GM12878 (cell line): ENCODE measurements around the gene NBPF1. TPM values are rescaled to one million over a fixed set of nuclear protein-coding genes. Genes with fewer than 3 reads are reported as not detected.
"Not testable (repeated sequence)": the region's sequence is repeated elsewhere in the genome, so short reads cannot be mapped to it uniquely, and the experiment has no call there.

Experiments used
- ATAC-seq: fragments of 200-7000 bp; cut with Tn5 transposase; 3 replicates; pipeline ENCODE4 v1.9.1; 2020; ENCODE audit warnings: mild to moderate bottlenecking, moderate library complexity
- BruUV-seq: library from RNA; stranded (reverse); fragments of 400-500 nt; replicated peaks from 2 replicates; lab custom pipeline; 2021; lab: Mats Ljungman, UMichigan
- CTCF ChIA-PET: fragments of 300-600 bp; sonication (Branson Sonifier 250); formaldehyde crosslinking; extraction: SDS; loops from one replicate; lab custom pipeline; 2021; ENCODE audit warnings: inconsistent platforms; lab: Yijun Ruan, JAX
- POLR2A ChIA-PET: fragments of 350-600 bp; formaldehyde crosslinking; extraction: SDS; loops from one replicate; lab custom pipeline; 2021; ENCODE audit warnings: inconsistent platforms; lab: Charles Lee
- RAD21 ChIA-PET: fragments of 300-600 bp; sonication (Branson Sonifier 250); formaldehyde crosslinking; loops from one replicate; lab custom pipeline; 2023; ENCODE audit warnings: antibody characterized with exemption; ENCODE audit not compliant: unreplicated experiment; lab: Charles Lee
- SMC1A ChIA-PET: fragments of 300-600 bp; sonication (Branson Sonifier 250); formaldehyde crosslinking; loops from one replicate; lab custom pipeline; 2023; ENCODE audit not compliant: unreplicated experiment, uncharacterized antibody; lab: Charles Lee
- DNase-seq: peaks from one replicate; pipeline ENCODE4 v3.0.0-alpha.2; 2011; ENCODE audit warnings: low read depth, low spot score
- FAIRE-seq: peaks from 3 replicates; lab custom pipeline; 2011; peaks lifted over from hg19 to GRCh38; lab: Jason Lieb, UNC
- H2AFZ ChIP-seq: 2 replicates; pipeline ENCODE4 v1.6.0; 2011; ENCODE audit warnings: low read depth, low read length, control low read depth; ENCODE audit not compliant: control insufficient read depth
- H3K27ac ChIP-seq: 2 replicates; pipeline ENCODE4 v1.5.1; 2011; ENCODE audit warnings: control low read depth; ENCODE audit not compliant: control insufficient read depth, insufficient read depth
- H3K27me3 ChIP-seq, 2 experiments: replicated peaks in 1 of 2; 2 replicates each; pipeline versions ENCODE4 v1.6.0 to v1.6.1; 2011; ENCODE audit warnings: low read length in 1 of 2; ENCODE audit not compliant: control insufficient read depth in 2 of 2, insufficient read depth in 2 of 2
- H3K36me3 ChIP-seq, 2 experiments: 2 replicates each; pipeline ENCODE4 v1.5.1; 2011; ENCODE audit warnings: low read length in 1 of 2; ENCODE audit not compliant: control insufficient read depth in 2 of 2, insufficient read depth in 2 of 2
- H3K4me1 ChIP-seq: 2 replicates; pipeline ENCODE4 v1.6.1; 2011; ENCODE audit warnings: mild to moderate bottlenecking, low read length, moderate library complexity, mixed read lengths; ENCODE audit not compliant: control insufficient read depth, insufficient read depth
- H3K4me2 ChIP-seq: 2 replicates; pipeline ENCODE4 v1.6.0; 2011; ENCODE audit warnings: control low read depth; ENCODE audit not compliant: control insufficient read depth, insufficient read depth
- H3K4me3 ChIP-seq: fragments of 200-600 bp; sonication (generic); 2 replicates; pipeline ENCODE4 v1.5.1; 2016
- H3K79me2 ChIP-seq: 2 replicates; pipeline ENCODE4 v1.6.0; 2011; ENCODE audit warnings: low read length; ENCODE audit not compliant: control insufficient read depth, insufficient read depth
- H3K9ac ChIP-seq: 2 replicates; pipeline ENCODE4 v1.8.0; 2011; ENCODE audit warnings: low read length, control low read depth, mixed read lengths; ENCODE audit not compliant: control insufficient read depth, insufficient read depth
- H3K9me3 ChIP-seq: replicated peaks from 3 replicates; pipeline ENCODE4 v1.5.1; 2011; ENCODE audit warnings: mild to moderate bottlenecking, low read length; ENCODE audit not compliant: control insufficient read depth, insufficient read depth
- H4K20me1 ChIP-seq: 2 replicates; pipeline ENCODE4 v1.6.0; 2011; ENCODE audit not compliant: control insufficient read depth, insufficient read depth
- WGBS: methylation state at CpG from one replicate; pipeline ENCODE4 v1.1.6; 2016; ENCODE audit warnings: low lambda C conversion rate; ENCODE audit not compliant: insufficient replicate concordance, insufficient coverage; ENCODE audit errors: missing lambda C conversion rate; 5-methylcytosine and 5-hydroxymethylcytosine counted together
- in situ Hi-C: fragments of 300-500 bp; cut with MboI; formaldehyde crosslinking; loops from 9 replicates; pipeline ENCODE4 v1.14.3; 2018; ENCODE audit warnings: mixed read lengths
- intact Hi-C: fragments of 100-400 bp; cut with micrococcal nuclease; formaldehyde crosslinking; loops from one replicate; pipeline ENCODE4 v1.14.2; 2022; ENCODE audit not compliant: unreplicated experiment
- polyA plus RNA-seq, 11 experiments: library from polyadenylated mRNA; depleted of rRNA in 4 of 11; unstranded in 6 of 11; stranded (reverse) in 5 of 11; fragments of >200 nt; fragmentation: Nextera tagmentation in 4 of 11; fragmentation: Illumina TruSeq in 1 of 11; extraction: Ambion mirVana in 4 of 11; extraction: Trizol in 1 of 11; gene quantifications; 1 replicate in 1 of 11; 2 replicates in 10 of 11; pipeline versions ENCODE4 v1.2.1 to v1.2.3, GENCODE V29; 2011 to 2016; ENCODE audit warnings: inconsistent platforms in 2 of 11, missing spikeins in 2 of 11, low read depth in 1 of 11
- total RNA-seq, 4 experiments: library from RNA; depleted of rRNA in 3 of 4; stranded (reverse); fragments of >200 nt in 3 of 4; fragmentation: Illumina TruSeq in 1 of 4; extraction: Trizol in 1 of 4; gene quantifications; 2 replicates each; pipeline versions ENCODE4 v1.2.1 to v1.2.3, GENCODE V29; 2013 to 2021

Gene NBPF1
- total and polyA plus RNA-seq, 10 of the 15 experiments (the other 5 are each of a cell fraction or from before 2014, with no cell fraction given): 0.20 to 3.4 (median 0.71) TPM

DNA sequence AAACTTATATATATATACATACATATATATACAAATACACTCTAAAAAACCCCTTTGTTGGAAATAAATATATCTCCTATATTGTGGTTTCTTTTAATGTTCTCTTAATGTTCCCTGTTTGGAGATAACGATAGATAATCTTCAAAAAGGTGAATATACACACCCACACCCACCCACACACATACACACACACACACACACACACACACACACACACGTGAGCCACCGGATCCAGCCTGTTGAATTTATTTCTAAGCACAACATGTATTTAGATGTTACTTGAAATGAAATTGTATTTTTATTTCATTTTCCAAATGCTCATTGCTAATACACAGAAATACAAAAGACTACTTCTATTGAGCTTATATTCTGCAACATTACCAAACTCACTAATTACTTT is 14.0 kb downstream of the NBPF1 start:
- H3K4me3 ChIP-seq, H3K79me2 ChIP-seq, H3K4me2 ChIP-seq, intact Hi-C loops, H2AFZ ChIP-seq, H3K36me3 ChIP-seq, FAIRE-seq, H3K27ac ChIP-seq, BruUV-seq, RAD21 ChIA-PET, H3K27me3 ChIP-seq, H4K20me1 ChIP-seq, H3K4me1 ChIP-seq, H3K9ac ChIP-seq, in situ Hi-C loops, SMC1A ChIA-PET, DNase-seq, ATAC-seq, H3K9me3 ChIP-seq, POLR2A ChIA-PET: not testable (repeated sequence)
- WGBS: 55% methylated on average over 3 of the region's 3 CpGs
- CTCF ChIA-PET: interaction anchor here (0.8 to 2.0 kb wide), 2 partner anchors 13 to 22 kb away, joined by 3 to 13 read pairs; no protein-coding TSS in a partner anchor

GRCh38 chr1:16595216-16595615 is 18.1 kb downstream of the NBPF1 start:
- RAD21 ChIA-PET, in situ Hi-C loops, ATAC-seq, SMC1A ChIA-PET, H3K27ac ChIP-seq, DNase-seq, H3K9me3 ChIP-seq, H3K27me3 ChIP-seq, H3K79me2 ChIP-seq, FAIRE-seq, H2AFZ ChIP-seq, BruUV-seq, H4K20me1 ChIP-seq, H3K4me3 ChIP-seq, H3K4me1 ChIP-seq, intact Hi-C loops, H3K4me2 ChIP-seq, POLR2A ChIA-PET, CTCF ChIA-PET, H3K36me3 ChIP-seq, H3K9ac ChIP-seq: not testable (repeated sequence)
- 88% methylated on average over 1 of the region's 1 CpG for WGBS

DNA sequence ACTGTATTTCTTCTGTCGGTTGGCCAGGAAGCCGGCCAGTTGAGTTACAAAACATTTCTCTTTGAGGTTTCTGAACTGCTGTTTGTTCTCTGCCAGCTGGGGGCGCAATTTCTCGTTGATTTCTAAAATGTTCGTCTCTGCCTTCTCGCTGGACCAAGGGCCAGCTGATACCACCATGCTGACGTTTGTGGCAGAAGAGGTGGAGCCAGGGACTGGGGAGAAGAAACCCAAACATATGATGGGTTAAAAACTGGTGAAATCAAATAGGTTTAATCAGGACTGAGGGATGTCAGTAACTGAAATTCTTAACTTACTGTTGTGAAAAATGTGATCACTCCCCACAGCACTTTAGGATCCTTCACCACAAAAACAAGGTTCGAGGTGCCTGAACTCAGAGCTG is 21.5 kb downstream of the NBPF1 start:
- CTCF ChIA-PET, intact Hi-C loops, H3K27ac ChIP-seq, H3K9ac ChIP-seq, H3K36me3 ChIP-seq, H3K9me3 ChIP-seq, POLR2A ChIA-PET, H3K4me2 ChIP-seq, BruUV-seq, H3K79me2 ChIP-seq, FAIRE-seq, in situ Hi-C loops, DNase-seq, H3K4me1 ChIP-seq, H3K4me3 ChIP-seq, H4K20me1 ChIP-seq, H3K27me3 ChIP-seq, ATAC-seq, H2AFZ ChIP-seq, RAD21 ChIA-PET: not testable (repeated sequence)
- SMC1A ChIA-PET: interaction anchor here (1.2 to 1.9 kb wide), 2 partner anchors 9 to 17 kb away, joined by 3 to 5 read pairs; no protein-coding TSS in a partner anchor
- WGBS: 1% methylated on average over 6 of the region's 8 CpGs

- POLR2A ChIA-PET, in situ Hi-C loops, H3K79me2 ChIP-seq, H3K4me1 ChIP-seq, CTCF ChIA-PET, H3K4me2 ChIP-seq, DNase-seq, H4K20me1 ChIP-seq, H3K9me3 ChIP-seq, H3K36me3 ChIP-seq, ATAC-seq, H3K27ac ChIP-seq, H3K4me3 ChIP-seq, FAIRE-seq, BruUV-seq, H2AFZ ChIP-seq, RAD21 ChIA-PET, H3K9ac ChIP-seq, intact Hi-C loops, SMC1A ChIA-PET, H3K27me3 ChIP-seq: not testable (repeated sequence)
- whole genome bisulfite sequencing: 27% methylated on average over 5 of the region's 5 CpGs
Observed at GRCh38 chr1:16588081-16588480, 25.3 kb downstream of the NBPF1 start.
